SU-DHL-6 (cell line): Measurements from ENCODE around the gene FAM20B.

Experiments used
- EZH2phosphoT487 ChIP-seq: fragments of 200-600 bp; sonication (generic), shearing (Covaris generic); conservative IDR thresholded peaks from 2 replicates; pipeline ENCODE4 v1.6.1; 2018; ENCODE audit warnings: mild to moderate bottlenecking, antibody characterized with exemption, low read length, moderate library complexity, mixed read lengths
- TF ChIP-seq, protein P1 (sequence below): fragments of 200-600 bp; sonication (generic); IDR thresholded peaks from one replicate; pipeline ENCODE4 v1.5.1; 2017; ENCODE audit warnings: antibody characterized with exemption, mild to moderate bottlenecking, low read length, moderate library complexity; ENCODE audit not compliant: insufficient read depth, poor library complexity, severe bottlenecking

DNA sequence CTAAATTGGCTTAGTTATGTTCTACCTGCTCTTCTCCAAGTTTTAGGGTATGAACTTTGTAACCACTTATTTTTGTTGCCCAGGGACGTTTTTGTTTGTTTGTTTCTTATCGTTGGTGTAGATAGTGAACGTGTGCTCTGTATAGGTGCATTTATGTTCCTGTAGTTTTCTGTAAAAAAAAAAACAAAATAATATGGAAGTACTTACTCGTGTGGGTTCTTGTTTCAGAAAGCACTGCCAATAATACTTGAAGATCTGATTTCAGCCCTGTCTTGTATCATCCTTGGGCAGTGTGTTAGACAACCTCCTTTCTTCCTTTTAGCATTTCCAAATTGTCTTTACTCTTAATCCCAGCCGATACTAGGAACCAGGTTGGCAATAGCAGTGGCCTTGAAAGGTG lies 4.4 kb downstream of the FAM20B start:
- TF ChIP-seq, protein P1, sequence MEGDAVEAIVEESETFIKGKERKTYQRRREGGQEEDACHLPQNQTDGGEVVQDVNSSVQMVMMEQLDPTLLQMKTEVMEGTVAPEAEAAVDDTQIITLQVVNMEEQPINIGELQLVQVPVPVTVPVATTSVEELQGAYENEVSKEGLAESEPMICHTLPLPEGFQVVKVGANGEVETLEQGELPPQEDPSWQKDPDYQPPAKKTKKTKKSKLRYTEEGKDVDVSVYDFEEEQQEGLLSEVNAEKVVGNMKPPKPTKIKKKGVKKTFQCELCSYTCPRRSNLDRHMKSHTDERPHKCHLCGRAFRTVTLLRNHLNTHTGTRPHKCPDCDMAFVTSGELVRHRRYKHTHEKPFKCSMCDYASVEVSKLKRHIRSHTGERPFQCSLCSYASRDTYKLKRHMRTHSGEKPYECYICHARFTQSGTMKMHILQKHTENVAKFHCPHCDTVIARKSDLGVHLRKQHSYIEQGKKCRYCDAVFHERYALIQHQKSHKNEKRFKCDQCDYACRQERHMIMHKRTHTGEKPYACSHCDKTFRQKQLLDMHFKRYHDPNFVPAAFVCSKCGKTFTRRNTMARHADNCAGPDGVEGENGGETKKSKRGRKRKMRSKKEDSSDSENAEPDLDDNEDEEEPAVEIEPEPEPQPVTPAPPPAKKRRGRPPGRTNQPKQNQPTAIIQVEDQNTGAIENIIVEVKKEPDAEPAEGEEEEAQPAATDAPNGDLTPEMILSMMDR, result no peak
- no peak for TF ChIP-seq EZH2phosphoT487
